ENCODE data around the gene MPZ. TPM values are rescaled to one million over a fixed set of nuclear protein-coding genes. Genes with fewer than 3 reads are reported as not detected.

The MPZ gene
- total RNA-seq (0.80 and 2.1 TPM in 2 replicates), polyA plus RNA-seq (0.21 TPM in 1 of 2 replicates, not detected in the other)

DNA sequence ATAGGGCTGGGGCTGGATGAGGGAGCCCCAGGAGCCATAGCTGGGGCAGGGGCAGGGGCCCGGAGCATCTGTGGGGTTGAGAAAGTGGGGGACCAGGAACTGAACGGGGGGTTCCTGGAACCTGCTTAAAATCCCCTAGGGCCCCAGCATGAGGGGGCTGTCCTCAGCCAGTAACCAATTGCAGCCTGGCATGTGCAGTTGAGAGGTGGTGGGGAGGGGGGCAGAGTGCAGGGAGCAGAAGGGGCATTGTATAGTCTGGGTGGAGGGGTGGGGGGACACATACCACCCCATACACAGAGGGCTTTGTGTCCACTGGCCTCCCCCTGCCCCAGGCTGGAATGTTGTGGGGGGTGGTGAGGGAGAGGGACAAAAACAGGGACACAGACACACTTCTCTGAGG is at the start of gene MPZ:
MPZ (minus strand) TSS at position 101 of the 400 bp plus-strand sequence; CDS start at position 38, 63 bp downstream.
- DNase-seq (ENCODE audit: low spot score): no peak
- no peak within 1 kb of the TSS for H3K27ac ChIP-seq
- 86% methylated on average over 2 of the region's 2 CpGs for WGBS (ENCODE audit: low lambda C conversion rate, missing lambda C conversion rate)

GRCh38 chr1:161359291-161359690 is 49.5 kb upstream of the MPZ start:
- H3K4me3 ChIP-seq: no peak overlapping the region
- H3K9me3 ChIP-seq (ENCODE audit: low read depth): no peaks in the 10 kb centered on the region
- no peak overlapping the region for H3K4me2 ChIP-seq
- TF ChIP-seq EZH2 (IDR thresholded peaks at IDR 0.05; ENCODE audit: borderline replicate concordance) (no peak), EZH2phosphoT487 (IDR thresholded peaks at IDR 0.05; ENCODE audit: low read depth, severe bottlenecking, unreplicated experiment) (no peak)
- TF ChIP-seq, protein P1, sequence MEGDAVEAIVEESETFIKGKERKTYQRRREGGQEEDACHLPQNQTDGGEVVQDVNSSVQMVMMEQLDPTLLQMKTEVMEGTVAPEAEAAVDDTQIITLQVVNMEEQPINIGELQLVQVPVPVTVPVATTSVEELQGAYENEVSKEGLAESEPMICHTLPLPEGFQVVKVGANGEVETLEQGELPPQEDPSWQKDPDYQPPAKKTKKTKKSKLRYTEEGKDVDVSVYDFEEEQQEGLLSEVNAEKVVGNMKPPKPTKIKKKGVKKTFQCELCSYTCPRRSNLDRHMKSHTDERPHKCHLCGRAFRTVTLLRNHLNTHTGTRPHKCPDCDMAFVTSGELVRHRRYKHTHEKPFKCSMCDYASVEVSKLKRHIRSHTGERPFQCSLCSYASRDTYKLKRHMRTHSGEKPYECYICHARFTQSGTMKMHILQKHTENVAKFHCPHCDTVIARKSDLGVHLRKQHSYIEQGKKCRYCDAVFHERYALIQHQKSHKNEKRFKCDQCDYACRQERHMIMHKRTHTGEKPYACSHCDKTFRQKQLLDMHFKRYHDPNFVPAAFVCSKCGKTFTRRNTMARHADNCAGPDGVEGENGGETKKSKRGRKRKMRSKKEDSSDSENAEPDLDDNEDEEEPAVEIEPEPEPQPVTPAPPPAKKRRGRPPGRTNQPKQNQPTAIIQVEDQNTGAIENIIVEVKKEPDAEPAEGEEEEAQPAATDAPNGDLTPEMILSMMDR (IDR thresholded peaks at IDR 0.05; ENCODE audit: poor library complexity): no peak
- H3K9me2 ChIP-seq (replicated peaks; ENCODE audit: insufficient read depth): no peaks in the 10 kb centered on the region
- H3K4me1 ChIP-seq (ENCODE audit: insufficient read depth): no peaks in the 10 kb centered on the region
- no peak for DNase-seq (ENCODE audit: low spot score)
- no peaks in the 10 kb centered on the region for H3K36me3 ChIP-seq (replicated peaks; ENCODE audit: insufficient read depth, low read depth)
- H3K27ac ChIP-seq: no peak overlapping the region
- H3K79me2 ChIP-seq: no peaks in the 10 kb centered on the region
- H3K27me3 ChIP-seq: no peaks in the 10 kb centered on the region
- no peak overlapping the region for H2AFZ ChIP-seq
- H4K20me1 ChIP-seq (ENCODE audit: insufficient read depth, poor library complexity, severe bottlenecking): no peaks in the 10 kb centered on the region

More for the DNA sequence above, at the start of gene MPZ:
- Histone ChIP-seq H3K36me3 (replicated peaks; ENCODE audit: insufficient read depth, low read depth) (no peaks in the 10 kb centered on the region), H3K27me3 (no peaks in the 10 kb centered on the region), H3K79me2 (peaks cover 10% of the 10 kb centered on the region), H2AFZ (no peak within 1 kb of the TSS), H3K9me3 (ENCODE audit: low read depth) (no peaks in the 10 kb centered on the region), H3K4me1 (ENCODE audit: insufficient read depth) (peaks cover 10% of the 10 kb centered on the region), H3K4me2 (no peak within 1 kb of the TSS), H3K4me3 (no peak within 1 kb of the TSS), H3K9me2 (replicated peaks; ENCODE audit: insufficient read depth) (no peaks in the 10 kb centered on the region), H4K20me1 (ENCODE audit: insufficient read depth, poor library complexity, severe bottlenecking) (peaks cover 4% of the 10 kb centered on the region)
- TF ChIP-seq EZH2 (IDR thresholded peaks at IDR 0.05; ENCODE audit: borderline replicate concordance): no peak
- TF ChIP-seq, protein P1 (IDR thresholded peaks at IDR 0.05; ENCODE audit: poor library complexity): no peak
- no peak for TF ChIP-seq EZH2phosphoT487 (IDR thresholded peaks at IDR 0.05; ENCODE audit: low read depth, severe bottlenecking, unreplicated experiment)

DNA sequence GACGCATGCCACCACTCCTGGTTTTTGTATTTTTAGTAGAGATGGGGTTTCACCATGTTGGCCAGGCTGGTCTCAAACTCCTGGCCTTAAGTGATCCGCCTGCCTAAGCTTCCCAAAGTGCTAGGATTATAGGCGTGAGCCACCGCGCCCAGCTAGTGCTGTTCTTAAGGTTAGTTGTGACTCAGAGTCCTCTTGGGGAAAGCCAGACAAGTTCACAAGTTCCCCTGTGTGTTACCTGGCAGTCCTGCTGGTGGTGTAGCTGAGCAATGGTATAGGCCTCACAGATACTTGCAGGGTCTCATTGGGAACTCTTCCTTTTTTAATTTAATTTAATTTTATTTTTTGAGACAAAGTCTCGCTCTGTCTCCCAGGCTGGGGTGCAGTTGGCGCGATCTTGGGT is 47.3 kb upstream of the MPZ start:
- no peaks in the 10 kb centered on the region for H3K9me2 ChIP-seq (replicated peaks; ENCODE audit: insufficient read depth)
- H2AFZ ChIP-seq: no peak overlapping the region
- TF ChIP-seq EZH2phosphoT487 (IDR thresholded peaks at IDR 0.05; ENCODE audit: low read depth, severe bottlenecking, unreplicated experiment) (no peak), EZH2 (IDR thresholded peaks at IDR 0.05; ENCODE audit: borderline replicate concordance) (no peak)
- no peak overlapping the region for H3K4me2 ChIP-seq
- H3K9me3 ChIP-seq (ENCODE audit: low read depth): no peaks in the 10 kb centered on the region
- H3K79me2 ChIP-seq: peaks cover 2% of the 10 kb centered on the region
- H3K4me3 ChIP-seq: no peak overlapping the region
- no peaks in the 10 kb centered on the region for H4K20me1 ChIP-seq (ENCODE audit: insufficient read depth, poor library complexity, severe bottlenecking)
- no peaks in the 10 kb centered on the region for H3K27me3 ChIP-seq
- no peaks in the 10 kb centered on the region for H3K4me1 ChIP-seq (ENCODE audit: insufficient read depth)
- no peaks in the 10 kb centered on the region for H3K36me3 ChIP-seq (replicated peaks; ENCODE audit: insufficient read depth, low read depth)
- 95% methylated on average over 8 of the region's 8 CpGs for WGBS (ENCODE audit: low lambda C conversion rate, missing lambda C conversion rate)
- H3K27ac ChIP-seq: no peak overlapping the region
- no peak for DNase-seq (ENCODE audit: low spot score)

DNA sequence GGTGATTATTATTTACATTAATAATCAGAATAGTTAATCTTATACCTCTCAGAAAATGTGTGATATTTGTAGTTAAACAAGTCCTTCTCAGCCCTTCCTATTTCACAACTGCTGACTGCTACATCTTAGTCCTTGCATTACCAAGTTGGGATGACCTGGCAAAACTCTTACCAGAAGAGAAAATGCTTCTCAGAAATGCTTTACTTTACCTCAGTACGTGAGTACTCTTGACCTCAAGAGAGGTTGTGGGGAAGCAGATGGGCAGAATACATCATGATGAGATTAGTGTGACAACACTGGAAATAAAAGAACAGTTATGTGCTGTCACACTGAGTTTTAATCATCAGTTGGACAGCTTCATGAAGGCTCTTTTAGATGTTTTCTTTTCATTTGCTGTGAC is 41.7 kb upstream of the MPZ start:
- Histone ChIP-seq H3K36me3 (replicated peaks; ENCODE audit: insufficient read depth, low read depth) (no peaks in the 10 kb centered on the region), H3K4me2 (no peak overlapping the region), H3K9me2 (replicated peaks; ENCODE audit: insufficient read depth) (no peaks in the 10 kb centered on the region), H3K4me1 (ENCODE audit: insufficient read depth) (no peaks in the 10 kb centered on the region), H3K27ac (no peak overlapping the region), H3K4me3 (no peak overlapping the region), H3K27me3 (no peaks in the 10 kb centered on the region), H4K20me1 (ENCODE audit: insufficient read depth, poor library complexity, severe bottlenecking) (no peaks in the 10 kb centered on the region), H2AFZ (no peak overlapping the region), H3K9me3 (ENCODE audit: low read depth) (no peaks in the 10 kb centered on the region), H3K79me2 (peaks cover 2% of the 10 kb centered on the region)
- no peak for DNase-seq (ENCODE audit: low spot score)
- TF ChIP-seq, protein P1 (IDR thresholded peaks at IDR 0.05; ENCODE audit: poor library complexity): no peak
- TF ChIP-seq EZH2 (IDR thresholded peaks at IDR 0.05; ENCODE audit: borderline replicate concordance): no peak
- no peak for TF ChIP-seq EZH2phosphoT487 (IDR thresholded peaks at IDR 0.05; ENCODE audit: low read depth, severe bottlenecking, unreplicated experiment)
- 87% methylated on average over 1 of the region's 1 CpG for WGBS (ENCODE audit: low lambda C conversion rate, missing lambda C conversion rate)
